ENCODE data around the gene CCDC24. TPM values are rescaled to one million over a fixed set of nuclear protein-coding genes. Genes with fewer than 3 reads are reported as not detected.

CCDC24 gene
- total RNA-seq, 4 donors from 2014 or later, result 3.0 to 7.3 (median 4.7) TPM

DNA sequence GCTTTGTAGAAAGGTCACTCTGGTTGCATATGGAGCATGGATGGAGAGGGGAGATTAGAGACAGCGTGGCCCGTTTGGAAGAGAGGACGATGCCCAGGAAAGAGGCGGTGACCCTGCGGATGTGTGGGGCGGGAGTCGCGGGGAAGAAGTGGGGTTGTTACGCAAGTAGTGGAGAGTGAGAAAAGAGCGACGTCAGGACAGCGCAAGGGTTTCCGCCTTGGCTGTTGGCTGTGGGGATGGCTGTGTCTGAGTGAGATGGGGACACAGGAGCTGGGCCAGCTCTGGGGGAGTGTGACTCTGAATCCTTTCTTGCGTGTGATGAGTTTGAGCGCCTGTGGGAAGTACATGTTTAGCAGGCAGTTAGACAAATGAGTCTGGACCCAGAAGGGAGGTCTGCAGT lies 8.6 kb upstream of the CCDC24 start:
- DNase-seq, result no peak
- Histone ChIP-seq H3K36me3 (peaks cover 3 to 59% (median 3%) of the 10 kb centered on the region in 3 donors), H3K4me1 (peaks cover 25 to 41% (median 32%) of the 10 kb centered on the region in 3 donors), H3K27me3 (no peaks in the 10 kb centered on the region), H3K27ac (no peak overlapping the region), H3K4me3 (no peak overlapping the region), H3K9me3 (no peaks in the 10 kb centered on the region)
- 83 to 84% methylated on average over 15 of the region's 15 CpGs for WGBS, 2 donors
- TF ChIP-seq, protein P1, sequence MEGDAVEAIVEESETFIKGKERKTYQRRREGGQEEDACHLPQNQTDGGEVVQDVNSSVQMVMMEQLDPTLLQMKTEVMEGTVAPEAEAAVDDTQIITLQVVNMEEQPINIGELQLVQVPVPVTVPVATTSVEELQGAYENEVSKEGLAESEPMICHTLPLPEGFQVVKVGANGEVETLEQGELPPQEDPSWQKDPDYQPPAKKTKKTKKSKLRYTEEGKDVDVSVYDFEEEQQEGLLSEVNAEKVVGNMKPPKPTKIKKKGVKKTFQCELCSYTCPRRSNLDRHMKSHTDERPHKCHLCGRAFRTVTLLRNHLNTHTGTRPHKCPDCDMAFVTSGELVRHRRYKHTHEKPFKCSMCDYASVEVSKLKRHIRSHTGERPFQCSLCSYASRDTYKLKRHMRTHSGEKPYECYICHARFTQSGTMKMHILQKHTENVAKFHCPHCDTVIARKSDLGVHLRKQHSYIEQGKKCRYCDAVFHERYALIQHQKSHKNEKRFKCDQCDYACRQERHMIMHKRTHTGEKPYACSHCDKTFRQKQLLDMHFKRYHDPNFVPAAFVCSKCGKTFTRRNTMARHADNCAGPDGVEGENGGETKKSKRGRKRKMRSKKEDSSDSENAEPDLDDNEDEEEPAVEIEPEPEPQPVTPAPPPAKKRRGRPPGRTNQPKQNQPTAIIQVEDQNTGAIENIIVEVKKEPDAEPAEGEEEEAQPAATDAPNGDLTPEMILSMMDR (IDR thresholded peaks at IDR 0.05), result no peak
- TF ChIP-seq POLR2A (IDR thresholded peaks at IDR 0.05), result no peak
- intact Hi-C loops (cut with DNase I), result no loop called here

DNA sequence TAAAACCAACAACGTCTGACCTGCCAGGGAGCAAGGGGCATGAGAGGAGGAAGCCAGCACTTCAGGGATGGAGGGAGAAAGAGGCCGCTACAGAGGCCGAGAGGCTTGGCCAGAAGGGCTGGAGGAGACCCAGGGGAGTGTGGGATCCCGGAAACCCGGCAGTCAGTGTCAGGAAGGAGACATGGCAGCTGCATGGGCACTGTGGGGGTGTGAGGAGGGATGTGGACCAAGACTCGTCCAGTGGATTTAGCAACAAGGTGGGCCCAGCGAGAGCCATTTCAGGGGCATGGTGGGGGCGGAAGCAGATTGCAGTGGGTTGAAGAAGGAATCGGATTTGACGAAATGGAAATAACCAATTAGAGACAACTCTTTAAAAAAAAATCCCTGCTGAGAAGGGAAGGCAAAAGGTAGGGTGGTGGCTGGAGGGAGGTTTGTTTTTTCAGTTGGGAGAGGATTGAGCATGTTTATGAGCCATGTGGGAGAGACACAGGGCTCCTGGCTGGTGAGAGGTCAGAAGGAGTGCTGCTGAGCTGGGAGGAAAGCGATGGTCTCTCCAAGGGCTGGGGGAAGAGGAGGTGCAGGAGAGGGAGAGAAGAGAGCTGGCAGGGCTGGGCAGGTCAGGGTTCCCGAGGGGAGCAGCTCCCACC lies 8.0 kb upstream of the CCDC24 start:
- H3K4me1 ChIP-seq, result peaks cover 20 to 35% (median 27%) of the 10 kb centered on the region in 3 donors
- peaks cover 0 to 54% (median 3%) of the 10 kb centered on the region in 3 donors for H3K36me3 ChIP-seq
- H3K27me3 ChIP-seq, result no peaks in the 10 kb centered on the region
- no peak overlapping the region for H3K27ac ChIP-seq
- no peak for DNase-seq
- intact Hi-C loops (cut with DNase I), result no loop called here
- TF ChIP-seq, protein P1 (IDR thresholded peaks at IDR 0.05), result no peak
- TF ChIP-seq POLR2A (IDR thresholded peaks at IDR 0.05), result no peak
- no peak overlapping the region for H3K4me3 ChIP-seq
- H3K9me3 ChIP-seq, result no peaks in the 10 kb centered on the region
- 77 to 84% methylated on average over 12 of the region's 12 CpGs for WGBS, 2 donors

- TF ChIP-seq POLR2A (IDR thresholded peaks at IDR 0.05), result no peak
- TF ChIP-seq, protein P1 (IDR thresholded peaks at IDR 0.05), result no peak
- Histone ChIP-seq H3K9me3 (no peaks in the 10 kb centered on the region), H3K27me3 (no peaks in the 10 kb centered on the region), H3K36me3 (peaks cover 0 to 53% (median 3%) of the 10 kb centered on the region in 3 donors), H3K27ac (no peak overlapping the region), H3K4me1 (peaks cover 13 to 24% (median 18%) of the 10 kb centered on the region in 3 donors), H3K4me3 (no peak overlapping the region)
- 98 to 100% methylated on average over 9 to 11 of the region's 16 CpGs for WGBS, 2 donors
- intact Hi-C loops (cut with DNase I), result no loop called here
- DNase-seq, result no peak
Observed at GRCh38 chr1:43984855-43985254, 6.5 kb upstream of the CCDC24 start.

- Histone ChIP-seq H3K27ac (no peak overlapping the region), H3K27me3 (no peaks in the 10 kb centered on the region), H3K4me1 (peaks cover 9 to 21% (median 10%) of the 10 kb centered on the region in 3 donors), H3K36me3 (peaks cover 0 to 53% (median 3%) of the 10 kb centered on the region in 3 donors), H3K4me3 (no peak overlapping the region), H3K9me3 (no peaks in the 10 kb centered on the region)
- intact Hi-C loops (cut with DNase I), result no loop called here
- TF ChIP-seq, protein P1 (IDR thresholded peaks at IDR 0.05), result no peak
- no peak for TF ChIP-seq POLR2A (IDR thresholded peaks at IDR 0.05)
- 74 to 85% methylated on average over 4 of the region's 4 CpGs for WGBS, 2 donors
- no peak for DNase-seq
Observed at GRCh38 chr1:43985984-43986595, 5.3 kb upstream of the CCDC24 start.

DNA sequence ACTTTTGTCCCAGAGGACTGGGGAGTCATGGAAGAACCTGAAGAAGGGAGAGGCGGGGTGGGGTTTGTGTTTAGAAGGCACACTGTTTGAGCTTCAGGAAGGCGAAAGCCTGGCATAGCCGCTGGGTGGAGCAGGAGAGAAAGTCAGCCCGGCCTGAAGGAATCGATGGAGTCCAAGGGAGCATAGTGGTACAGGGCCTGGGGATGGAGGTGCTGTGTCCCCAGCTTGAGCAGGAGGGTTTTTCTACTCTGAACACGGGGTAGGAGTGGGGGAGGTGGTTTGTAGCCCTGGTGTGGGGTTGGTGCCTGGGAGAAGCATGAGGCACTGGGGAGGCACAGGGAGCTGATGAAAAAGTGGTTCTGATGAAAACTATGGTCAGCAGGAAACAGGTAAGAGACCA lies 4.7 kb upstream of the CCDC24 start:
- TF ChIP-seq POLR2A (IDR thresholded peaks at IDR 0.05), result no peak
- TF ChIP-seq, protein P1 (IDR thresholded peaks at IDR 0.05), result no peak
- peaks cover 7 to 21% (median 8%) of the 10 kb centered on the region in 3 donors for H3K4me1 ChIP-seq
- H3K27me3 ChIP-seq, result no peaks in the 10 kb centered on the region
- H3K4me3 ChIP-seq, result no peak overlapping the region
- H3K36me3 ChIP-seq, result peaks cover 0 to 47% (median 3%) of the 10 kb centered on the region in 3 donors
- intact Hi-C loops (cut with DNase I), result no loop called here
- DNase-seq, result no peak
- no peaks in the 10 kb centered on the region for H3K9me3 ChIP-seq
- WGBS, 2 donors, result 69 to 80% methylated on average over 6 of the region's 6 CpGs
- no peak overlapping the region for H3K27ac ChIP-seq
